DND-41 (cell line): Measurements from ENCODE around the gene NEK7.

Experiments used
- CTCF ChIP-seq: IDR thresholded peaks from 2 replicates; pipeline ENCODE4 v1.5.1; 2012; ENCODE audit warnings: borderline replicate concordance, low read length, moderate library complexity, mild to moderate bottlenecking; ENCODE audit not compliant: poor library complexity, severe bottlenecking; ENCODE audit errors: extremely low read depth
- EZH2 ChIP-seq: IDR thresholded peaks from 3 replicates; pipeline ENCODE4 v1.6.1; 2012; ENCODE audit warnings: borderline replicate concordance, low read depth, mild to moderate bottlenecking, moderate library complexity, low read length, inconsistent platforms; ENCODE audit not compliant: severe bottlenecking

GRCh38 chr1:198185146-198185545, 28.3 kb downstream of the NEK7 start:
- TF ChIP-seq CTCF (no peak), EZH2 (no peak)
